Pons (tissue), 1 donor: Measurements from ENCODE around the gene GLB1L2.
"Not testable (repeated sequence)": the region's sequence is repeated elsewhere in the genome, so short reads cannot be mapped to it uniquely, and the experiment has no call there.

Experiments used
- DNase-seq: peaks from one replicate; pipeline ENCODE4 v3.0.0-alpha.2; 2016; ENCODE audit warnings: low spot score

The GLB1L2 gene, protein sequence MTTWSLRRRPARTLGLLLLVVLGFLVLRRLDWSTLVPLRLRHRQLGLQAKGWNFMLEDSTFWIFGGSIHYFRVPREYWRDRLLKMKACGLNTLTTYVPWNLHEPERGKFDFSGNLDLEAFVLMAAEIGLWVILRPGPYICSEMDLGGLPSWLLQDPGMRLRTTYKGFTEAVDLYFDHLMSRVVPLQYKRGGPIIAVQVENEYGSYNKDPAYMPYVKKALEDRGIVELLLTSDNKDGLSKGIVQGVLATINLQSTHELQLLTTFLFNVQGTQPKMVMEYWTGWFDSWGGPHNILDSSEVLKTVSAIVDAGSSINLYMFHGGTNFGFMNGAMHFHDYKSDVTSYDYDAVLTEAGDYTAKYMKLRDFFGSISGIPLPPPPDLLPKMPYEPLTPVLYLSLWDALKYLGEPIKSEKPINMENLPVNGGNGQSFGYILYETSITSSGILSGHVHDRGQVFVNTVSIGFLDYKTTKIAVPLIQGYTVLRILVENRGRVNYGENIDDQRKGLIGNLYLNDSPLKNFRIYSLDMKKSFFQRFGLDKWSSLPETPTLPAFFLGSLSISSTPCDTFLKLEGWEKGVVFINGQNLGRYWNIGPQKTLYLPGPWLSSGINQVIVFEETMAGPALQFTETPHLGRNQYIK

DNA sequence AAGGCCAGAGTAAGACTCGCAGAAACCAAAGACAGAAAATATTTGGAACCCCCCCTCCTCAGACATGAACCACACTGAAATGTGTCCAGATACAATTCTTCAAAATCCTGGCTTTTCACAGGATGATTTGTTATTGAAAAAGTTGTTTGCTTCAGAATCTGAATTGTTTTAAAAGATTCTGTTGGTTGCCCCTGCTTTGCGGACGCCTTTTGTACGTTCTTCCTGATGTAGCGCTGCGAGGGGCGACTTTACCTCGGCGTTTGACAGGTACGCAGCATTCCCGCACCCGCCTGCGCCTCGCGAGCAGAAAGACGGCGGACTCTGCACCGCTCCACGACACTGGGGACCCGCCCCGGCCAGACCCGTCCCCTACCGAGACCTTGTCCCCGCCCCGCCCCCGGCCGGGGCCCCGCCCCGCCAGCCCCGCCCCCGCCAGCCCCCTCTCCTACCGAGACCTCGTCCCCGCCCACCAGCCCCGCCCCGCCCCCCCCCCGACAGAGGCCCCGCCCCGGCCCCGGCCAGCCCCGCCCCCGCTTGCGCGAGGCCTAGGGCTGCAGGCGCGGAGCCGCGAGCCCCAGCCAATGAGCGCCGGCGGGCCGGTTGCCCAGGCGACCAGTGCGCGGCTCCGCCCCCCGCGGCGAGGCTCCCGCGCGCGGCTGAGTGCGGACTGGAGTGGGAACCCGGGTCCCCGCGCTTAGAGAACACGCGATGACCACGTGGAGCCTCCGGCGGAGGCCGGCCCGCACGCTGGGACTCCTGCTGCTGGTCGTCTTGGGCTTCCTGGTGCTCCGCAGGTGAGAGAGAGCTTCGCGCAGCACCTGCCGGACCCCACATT lies at the start of gene GLB1L2:
GLB1L2 (plus strand) TSS at position 635 of the 835 bp plus-strand sequence; CDS start at position 709, 74 bp downstream.
- peak; percentile 44 for DNase-seq

DNA sequence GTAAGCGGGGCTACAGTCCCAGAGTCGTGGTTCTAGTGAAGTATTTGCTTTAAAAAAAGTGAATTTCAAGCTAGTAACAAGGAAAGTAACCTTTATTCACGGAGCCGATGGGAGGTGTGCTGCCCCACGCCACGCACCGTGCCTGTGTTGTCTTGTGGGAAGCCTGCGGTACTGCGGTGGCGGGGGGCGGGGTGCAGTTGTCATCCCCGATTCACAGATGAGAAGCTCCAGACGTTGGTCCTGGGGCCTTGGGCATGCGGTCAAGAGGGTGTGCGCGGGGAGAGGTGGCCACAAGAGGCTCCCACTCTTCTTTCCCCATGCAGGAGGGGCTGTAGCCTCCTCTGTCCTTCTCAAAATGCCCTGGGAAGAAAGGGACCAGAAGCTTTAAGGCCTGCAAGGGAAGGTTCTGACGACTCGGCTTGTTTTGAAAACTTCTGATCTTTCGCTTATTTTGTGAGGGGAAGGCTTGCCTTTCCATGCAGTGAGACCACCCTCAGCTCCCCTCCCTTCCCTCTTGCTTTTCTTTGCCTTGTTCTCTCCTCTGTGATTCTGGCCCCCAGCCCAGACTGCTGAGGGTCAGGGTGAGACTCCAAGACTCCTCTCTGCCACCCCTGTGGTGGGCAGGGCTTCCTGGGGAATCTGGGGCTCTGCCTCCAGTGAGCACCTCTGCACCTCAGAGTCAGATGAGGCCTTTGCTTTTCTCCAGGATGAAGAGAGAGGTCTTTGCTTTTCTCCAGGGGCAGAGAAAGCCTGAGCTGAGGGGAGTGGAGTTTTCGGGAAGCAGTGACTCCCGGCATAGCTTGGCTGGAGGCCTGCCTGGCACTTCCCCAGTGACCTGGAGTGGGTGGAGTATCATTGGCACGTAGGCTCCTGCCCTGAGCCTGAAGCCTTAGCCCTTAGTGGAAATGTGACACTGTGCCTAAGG lies 49.4 kb upstream of the GLB1L2 start:
- DNase-seq = no peak

DNA sequence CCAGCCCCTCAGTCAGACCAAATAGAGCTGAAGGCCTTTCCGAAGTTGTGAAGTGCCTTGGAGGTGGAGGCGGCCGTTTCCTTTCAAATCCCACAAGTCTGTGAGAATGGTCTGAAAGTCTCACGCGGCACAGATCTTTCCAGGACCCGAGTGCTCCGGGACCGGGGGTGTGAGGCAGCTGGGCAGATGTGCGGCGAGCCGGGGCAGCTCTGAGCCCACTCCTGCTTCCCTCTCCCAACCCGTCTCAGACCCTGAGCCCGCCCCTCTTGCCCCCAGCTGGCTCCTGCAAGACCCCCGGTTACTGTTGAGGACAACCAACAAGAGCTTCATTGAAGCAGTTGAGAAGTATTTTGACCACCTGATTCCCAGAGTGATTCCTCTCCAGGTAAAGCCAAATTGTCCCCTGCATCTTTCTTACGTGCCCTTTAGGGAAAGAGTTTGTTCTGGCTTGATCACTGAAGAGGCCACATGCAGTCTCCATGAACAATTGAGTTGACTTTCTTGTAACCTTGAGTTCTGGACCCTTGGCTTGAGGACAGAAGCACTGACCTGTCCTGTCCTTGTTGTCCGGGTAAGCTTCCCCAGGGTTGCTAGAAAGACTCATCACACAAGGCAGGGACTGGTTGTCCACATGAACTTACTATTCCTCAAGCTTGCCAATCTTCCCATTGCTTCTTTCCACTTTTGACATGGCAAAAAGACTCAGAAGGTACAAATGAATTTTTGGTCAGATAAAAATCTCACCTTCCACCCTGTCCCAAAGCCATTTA lies 48.1 kb upstream of the GLB1L2 start:
- no peak for DNase-seq

DNA sequence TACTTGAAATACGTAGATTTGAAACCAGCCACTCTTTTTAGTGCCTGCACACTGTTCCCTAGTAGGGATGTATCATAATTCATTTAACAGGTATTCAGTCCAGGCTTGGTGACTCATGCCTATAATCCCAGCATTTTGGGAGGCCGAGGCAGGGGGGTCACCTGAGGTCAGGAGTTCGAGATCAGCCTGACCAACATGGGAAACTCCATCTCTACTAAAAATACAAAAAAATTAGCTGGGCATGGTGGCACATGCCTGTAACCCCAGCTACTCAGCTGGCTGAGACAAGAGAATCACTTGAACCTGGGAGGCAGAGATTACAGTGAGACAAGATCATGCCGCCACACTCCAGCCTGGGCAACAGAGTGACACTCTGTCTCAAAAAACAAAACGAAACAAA lies 47.4 kb upstream of the GLB1L2 start:
- DNase-seq = not testable (repeated sequence)

DNA sequence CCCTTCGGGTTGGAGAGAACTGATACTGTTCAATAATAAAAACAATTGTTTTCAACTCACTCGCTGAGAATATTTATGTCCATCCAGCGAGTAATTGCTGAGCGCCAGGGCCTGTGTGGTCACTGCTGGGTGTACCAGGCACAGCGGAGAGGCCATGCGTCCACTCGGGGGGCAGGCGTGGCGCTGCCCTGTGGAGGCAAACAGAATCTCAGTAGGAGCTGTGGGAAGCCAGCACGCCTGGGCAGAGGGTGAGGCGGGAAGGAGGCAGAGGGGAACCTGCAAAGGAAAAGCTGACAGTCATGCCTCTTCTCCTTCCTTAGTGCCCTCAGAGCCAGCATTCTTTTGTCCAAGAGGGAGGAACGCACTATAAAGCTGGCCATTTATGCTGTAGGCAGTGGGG lies 44.2 kb upstream of the GLB1L2 start:
- DNase-seq = no peak

DNA sequence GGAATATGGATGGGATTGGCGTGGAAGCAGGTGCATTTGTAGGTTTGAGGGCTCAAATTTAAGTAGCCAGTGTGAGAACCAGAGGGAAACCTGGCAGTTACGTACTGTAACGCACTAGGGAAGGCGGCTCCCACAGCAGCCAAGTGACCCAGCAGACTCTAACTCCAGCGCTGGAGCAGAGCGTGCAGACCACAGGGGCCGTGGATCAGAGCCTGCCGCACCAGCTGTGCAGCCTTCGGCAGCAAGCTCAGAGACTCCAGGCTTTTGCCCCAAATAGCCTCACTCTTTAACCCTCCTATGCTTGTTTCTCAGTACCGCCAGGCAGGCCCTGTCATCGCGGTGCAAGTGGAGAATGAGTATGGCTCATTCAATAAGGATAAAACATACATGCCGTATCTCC lies 43.3 kb upstream of the GLB1L2 start:
- no peak for DNase-seq

DNA sequence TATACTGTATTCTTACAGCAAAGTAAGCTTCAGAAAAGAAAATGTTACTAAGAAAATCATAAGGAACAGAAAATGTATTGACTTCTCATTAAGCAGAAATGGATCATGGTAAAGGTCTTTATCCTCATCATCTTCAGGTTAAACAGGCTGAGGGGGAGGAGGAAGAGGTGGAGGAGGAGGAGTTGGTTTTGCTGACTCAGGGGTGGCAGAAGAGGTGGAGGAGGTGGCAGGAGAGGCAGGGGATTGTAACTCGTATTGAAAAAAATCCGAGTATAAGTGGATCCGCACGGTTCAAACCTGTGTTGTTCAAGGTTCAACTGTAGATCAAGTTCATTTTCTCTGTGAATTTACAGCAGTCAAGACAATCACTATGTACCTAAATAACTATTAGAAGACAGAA lies 42.6 kb upstream of the GLB1L2 start:
- DNase-seq = no peak

DNA sequence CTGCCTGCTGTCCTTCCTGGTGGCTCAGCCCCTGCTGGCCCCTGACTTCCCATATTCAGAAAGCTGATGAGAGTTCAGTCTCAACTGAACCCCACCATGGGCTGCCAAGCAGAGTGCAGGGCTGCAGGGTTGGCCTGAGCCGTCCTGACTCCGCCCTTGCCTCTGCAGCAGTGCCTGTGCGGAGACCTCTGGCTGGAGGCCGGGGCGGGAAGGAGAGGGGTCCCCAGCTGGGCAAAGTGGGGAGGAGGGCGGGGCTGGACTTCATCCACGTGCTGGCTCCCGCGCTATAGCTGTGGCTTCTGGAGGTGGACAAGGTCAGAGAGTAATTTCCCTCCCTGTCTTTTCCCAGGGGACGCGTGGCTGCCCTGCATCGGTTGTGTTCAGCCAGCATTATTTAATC lies 42.0 kb upstream of the GLB1L2 start:
- DNase-seq = no peak

DNA sequence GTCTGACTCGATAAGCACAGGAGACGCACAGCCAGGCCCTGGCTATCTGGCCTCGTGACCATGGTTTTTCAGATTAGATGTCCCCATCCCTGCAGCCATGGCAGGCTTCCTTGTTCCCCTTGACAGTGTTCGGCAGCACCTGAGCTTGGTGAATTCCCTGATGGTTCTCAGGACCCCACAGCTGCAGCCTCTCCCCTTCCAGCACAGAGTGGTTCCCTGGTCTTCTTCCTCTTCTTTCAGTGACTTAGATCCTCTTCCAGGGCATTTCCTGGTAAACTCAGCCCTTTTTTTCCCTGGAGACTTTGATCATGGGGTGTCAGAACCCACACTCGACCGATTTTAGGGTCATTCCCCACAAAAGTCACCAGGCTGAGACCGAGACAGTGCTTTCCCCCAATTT lies 41.1 kb upstream of the GLB1L2 start:
- no peak for DNase-seq

DNA sequence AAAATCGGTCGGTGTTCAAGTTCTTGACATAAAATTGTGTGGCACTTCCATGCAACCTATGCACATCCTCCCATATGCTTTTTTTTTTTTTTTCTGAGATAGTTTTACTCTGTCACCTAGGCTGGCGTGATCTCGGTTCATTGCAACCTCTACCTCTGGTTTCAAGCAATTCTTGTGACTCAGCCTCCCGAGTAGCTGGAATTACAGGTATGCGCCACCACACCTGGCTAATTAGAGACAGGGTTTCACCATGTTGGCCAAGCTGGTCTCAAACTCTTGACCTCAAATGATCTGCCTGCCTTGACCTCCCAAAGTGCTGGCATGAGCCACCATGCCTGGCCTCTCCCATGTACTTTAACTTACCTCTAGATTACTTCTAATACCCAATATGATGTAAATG lies 40.6 kb upstream of the GLB1L2 start:
- DNase-seq = no peak

DNA sequence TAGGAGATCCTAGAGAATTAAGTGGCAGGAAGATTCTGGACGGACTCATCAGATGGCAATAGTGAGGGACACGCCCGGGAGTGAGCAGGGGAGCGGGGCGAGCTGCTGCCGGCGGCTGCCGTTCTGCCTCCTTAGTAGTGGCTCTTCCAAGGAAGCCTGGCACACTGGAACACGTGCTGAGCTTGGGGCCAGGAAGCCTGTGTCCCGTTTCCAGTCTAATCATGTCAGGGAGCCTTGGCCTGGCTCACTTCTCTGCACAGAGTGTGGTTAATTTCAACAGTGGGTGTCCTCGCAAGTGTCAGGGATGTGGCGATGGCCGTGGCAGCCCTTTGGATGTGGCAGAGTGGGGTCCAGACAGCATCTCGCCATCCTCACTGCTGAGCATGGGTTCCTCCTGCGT lies 39.1 kb upstream of the GLB1L2 start:
- DNase-seq = no peak

DNA sequence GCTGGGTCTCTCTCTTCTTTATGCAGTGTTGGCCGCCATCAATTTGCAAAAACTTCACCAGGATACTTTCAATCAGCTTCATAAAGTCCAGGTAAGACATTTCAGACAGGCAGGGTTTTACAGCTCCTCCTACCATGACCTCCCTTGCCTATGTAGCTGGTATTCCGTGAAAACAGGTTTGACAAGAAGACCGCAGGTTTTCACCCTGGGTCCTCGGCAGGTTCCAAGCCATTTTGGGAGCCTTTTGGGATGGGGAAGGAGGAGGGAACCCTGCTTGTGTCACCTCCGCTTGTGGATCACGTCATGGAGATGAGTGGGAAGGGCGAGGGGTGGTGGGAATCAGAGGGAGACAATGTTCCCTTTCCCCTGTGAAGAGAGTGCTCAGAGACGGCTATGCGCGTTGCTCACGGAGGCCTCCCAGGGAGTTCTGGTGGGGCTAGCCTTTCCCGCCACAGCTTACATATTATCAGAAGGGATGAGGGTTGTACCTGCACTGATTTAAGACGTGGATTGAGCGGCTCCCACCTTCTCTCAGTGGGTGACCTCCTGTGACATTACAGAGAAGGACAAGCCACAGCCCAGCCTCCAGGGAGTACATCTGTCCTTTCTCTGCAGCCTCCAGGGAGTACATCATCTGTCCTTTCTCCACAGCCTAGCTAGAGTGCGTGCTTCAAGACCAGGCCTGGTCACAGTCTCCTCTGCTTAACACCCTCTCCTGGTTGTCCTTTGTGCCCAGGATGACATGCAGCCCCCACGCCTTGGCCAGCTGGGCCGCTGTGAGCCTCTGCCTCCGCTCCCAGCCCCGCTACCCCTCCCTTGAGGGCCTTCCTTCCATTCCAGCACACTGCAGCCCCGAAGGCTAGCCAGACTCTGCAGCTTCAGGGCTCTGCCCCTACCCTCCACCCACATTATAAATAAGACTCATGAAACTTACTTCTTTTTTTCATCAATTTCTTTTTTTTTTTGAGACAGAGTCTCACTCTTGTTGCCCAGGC lies 38.4 kb upstream of the GLB1L2 start:
- no peak for DNase-seq

DNA sequence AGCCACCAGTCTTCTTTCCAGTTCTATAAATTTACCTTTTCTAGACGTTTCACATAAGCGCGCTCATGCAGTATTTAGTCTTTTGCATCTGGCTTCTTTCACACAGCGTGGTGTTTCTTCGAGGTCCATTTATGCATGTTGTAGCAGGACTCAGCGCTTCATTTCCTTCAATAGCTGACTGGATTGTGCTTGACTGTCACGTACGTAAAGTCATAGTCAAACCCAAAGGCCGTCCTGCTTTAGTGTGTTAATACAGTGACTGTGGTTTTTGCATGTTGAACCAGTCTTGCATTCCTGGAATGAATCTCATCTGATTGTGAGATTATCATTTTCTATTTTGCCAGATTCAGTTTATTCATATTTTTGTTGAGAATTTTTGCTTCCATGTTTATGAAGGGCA lies 37.1 kb upstream of the GLB1L2 start:
- DNase-seq = no peak

DNA sequence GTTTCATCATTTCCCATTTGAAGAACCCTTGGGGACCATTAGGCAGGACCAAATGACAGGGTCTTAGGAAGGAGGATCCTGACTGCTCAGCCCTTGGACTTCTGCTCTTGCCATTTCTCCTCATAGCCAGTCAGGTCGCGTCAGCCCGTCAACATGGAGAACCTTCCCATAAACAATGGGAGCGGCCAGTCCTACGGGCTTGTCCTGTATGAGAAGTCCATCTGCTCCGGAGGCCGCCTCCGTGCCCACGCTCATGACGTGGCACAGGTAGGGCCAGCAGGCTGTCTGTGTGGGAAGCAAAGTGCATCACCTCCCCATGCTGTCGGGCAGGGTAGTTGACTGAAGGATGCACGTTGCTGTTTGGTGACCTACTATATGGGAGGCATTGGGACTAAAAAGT lies 19.6 kb upstream of the GLB1L2 start:
- DNase-seq = no peak

DNA sequence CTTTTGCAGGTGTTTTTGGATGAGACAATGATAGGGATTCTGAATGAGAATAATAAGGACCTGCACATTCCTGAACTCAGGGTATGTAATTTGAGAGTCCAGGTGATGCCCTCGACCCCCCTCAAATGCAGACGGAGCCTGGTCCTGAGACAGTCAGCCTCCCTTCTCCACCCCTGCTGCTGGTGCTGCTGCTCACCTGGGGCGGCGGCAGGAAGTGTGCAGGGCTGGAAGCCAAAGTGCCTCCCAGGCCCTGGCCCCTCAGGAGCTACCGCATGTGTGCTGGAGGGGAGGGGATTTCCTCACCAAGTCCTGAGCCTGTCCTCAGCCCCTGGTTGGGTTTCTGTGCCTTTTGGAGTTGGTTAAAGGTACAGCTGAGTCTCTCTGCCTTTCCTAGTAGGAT lies 19.0 kb upstream of the GLB1L2 start:
- DNase-seq = no peak

DNA sequence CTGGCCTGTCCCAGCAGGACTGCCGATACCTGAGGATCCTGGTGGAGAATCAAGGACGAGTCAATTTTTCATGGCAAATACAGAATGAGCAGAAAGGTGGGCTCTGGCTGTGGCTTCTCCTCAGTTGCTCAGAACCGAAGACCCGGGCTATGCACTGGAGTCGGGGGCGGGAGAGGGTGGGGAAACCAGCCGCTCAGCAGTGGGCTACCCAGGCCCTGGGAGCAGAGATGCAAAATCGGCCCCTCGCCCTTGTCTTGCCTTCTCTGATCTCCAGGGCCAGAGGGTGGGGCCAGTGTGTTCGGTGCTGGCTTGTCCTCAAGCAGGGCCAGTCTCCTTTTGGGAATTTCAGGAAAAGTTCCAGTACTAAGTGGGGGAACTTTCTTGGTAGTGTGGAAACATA lies 18.4 kb upstream of the GLB1L2 start:
- no peak for DNase-seq

DNA sequence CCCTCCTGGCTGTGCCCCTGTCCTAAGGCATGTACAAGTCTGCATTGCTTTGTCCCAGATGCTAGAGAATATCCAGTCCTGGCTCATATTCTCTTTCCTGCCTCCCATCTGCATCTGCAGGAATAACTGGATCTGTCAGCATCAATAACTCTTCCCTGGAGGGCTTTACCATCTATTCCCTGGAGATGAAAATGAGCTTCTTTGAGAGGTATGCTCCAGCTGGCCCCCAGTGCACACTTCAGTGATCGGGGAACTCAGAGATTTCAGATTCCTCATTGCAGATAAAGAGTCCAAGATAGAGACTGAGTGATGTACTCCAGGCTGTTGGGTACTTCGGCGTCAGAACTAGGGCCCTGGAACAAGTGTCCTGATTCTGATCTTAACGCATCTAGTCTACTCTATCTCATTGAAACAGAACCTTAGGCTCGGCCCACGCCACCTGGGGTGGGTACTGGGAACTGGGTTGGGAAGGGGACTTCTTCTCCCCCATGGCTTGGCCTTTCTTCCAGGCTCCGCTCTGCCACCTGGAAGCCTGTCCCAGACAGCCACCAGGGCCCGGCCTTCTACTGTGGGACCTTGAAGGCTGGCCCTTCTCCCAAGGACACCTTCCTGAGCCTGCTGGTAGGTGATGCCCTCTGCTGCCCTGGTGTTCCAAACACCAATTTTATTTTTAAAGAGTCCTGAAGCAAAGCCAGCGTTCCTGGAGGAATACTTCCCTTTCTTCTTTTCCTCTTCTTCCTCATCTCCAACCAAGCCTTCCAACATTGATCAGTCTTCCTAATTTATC lies 17.8 kb upstream of the GLB1L2 start:
- DNase-seq = no peak

DNA sequence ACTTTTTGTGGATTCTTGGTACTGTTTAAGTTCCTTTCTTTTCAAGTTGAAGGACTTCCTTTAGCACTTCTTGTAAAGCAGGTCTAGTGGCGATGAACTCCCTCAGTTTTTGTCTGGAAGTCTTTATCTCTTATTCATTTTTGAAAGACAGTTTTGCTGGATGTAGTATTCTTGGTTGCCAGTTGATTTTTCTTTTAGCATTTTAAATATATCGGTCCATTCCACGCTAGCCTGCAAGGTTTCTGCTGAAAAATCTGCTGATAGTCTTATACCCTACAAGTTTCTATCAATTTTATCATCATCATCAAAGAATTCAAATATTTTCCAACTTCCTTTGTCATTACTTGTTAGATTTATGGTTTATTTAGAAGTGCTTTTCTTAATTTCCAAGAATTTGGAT lies 14.7 kb upstream of the GLB1L2 start:
- DNase-seq = no peak

DNA sequence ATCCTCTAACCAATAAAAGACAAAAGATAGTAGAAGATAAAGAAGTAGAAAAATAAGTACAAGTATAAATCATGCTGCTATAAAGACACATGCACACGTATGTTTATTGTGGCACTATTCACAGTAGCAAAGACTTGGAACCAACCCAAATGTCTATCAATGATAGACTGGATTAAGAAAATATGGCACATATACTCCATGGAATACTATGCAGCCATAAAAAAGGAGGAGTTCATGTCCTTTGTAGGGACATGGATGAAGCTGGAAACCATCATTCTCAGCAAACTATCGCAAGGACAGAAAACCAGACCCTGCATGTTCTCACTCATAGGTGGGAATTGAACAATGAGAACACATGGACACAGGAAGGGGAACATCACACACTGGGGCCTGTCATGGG lies 10.4 kb upstream of the GLB1L2 start:
- DNase-seq = not testable (repeated sequence)
